Measurements from ENCODE around the gene ADAMTS10.

DNA sequence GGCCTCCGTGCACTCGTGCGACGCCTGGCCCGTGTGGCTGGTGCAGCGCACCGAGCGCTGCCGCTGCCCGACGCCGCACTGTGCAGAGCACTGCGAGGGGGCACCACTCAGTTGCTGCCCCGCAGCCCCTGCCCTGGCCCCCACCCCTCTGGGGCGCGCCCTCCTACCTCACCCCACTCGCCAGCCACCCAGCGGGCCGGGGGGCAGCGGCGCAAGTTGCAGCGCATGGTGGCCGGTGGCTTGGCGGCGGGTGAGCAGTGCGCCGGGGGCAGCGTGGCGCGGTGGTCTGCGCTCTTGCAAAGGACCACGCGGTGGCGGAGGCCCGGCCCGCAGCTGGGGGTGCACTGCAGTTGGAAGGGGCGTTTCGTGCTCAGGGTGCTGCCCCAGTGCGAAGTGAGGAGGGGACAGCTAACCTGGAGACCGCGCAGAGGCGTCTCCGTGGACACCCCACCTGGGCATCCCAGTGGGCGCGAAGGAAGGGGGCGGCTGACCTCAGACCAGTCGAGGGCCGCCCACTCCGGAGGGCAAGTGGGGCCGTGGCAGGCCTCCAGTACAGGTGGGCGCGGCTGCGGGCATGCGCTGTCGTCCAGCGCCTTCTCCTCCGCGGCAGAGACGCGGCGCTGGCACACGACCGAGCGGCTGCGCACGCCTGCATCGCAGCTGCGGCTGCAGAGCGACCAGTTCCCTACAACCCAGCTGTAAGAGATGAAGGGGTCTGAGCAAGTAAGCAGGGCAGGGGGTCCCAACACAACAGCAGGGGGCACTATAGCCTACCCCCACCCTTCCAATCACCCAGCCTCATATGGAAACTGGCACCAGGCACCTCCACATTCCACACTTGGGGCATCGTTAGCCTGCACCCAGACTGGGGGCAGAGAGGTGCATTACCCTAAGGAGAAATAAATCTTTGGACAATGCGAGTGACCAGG, 25.3 kb downstream of the ADAMTS10 start:
- TF ChIP-seq, protein P1, sequence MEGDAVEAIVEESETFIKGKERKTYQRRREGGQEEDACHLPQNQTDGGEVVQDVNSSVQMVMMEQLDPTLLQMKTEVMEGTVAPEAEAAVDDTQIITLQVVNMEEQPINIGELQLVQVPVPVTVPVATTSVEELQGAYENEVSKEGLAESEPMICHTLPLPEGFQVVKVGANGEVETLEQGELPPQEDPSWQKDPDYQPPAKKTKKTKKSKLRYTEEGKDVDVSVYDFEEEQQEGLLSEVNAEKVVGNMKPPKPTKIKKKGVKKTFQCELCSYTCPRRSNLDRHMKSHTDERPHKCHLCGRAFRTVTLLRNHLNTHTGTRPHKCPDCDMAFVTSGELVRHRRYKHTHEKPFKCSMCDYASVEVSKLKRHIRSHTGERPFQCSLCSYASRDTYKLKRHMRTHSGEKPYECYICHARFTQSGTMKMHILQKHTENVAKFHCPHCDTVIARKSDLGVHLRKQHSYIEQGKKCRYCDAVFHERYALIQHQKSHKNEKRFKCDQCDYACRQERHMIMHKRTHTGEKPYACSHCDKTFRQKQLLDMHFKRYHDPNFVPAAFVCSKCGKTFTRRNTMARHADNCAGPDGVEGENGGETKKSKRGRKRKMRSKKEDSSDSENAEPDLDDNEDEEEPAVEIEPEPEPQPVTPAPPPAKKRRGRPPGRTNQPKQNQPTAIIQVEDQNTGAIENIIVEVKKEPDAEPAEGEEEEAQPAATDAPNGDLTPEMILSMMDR (IDR thresholded peaks at IDR 0.05): no peak
- no peak for TF ChIP-seq POLR2A (IDR thresholded peaks at IDR 0.05)

Measured in heart left ventricle (tissue), 13 donors.